ENCODE measurements around the gene ANKRD17.

Gene ANKRD17

GRCh38 chr4:73258436-73258685 lies 237 bp downstream of the ANKRD17 start:
- H3K27ac ChIP-seq (ENCODE audit: extremely low read depth, low read depth, low read length) = peak overlapping the region; percentile 87
- CTCF ChIA-PET = interaction anchor here (0.6 to 0.7 kb wide), 2 partner anchors 37 to 54 kb away, joined by 3 read pairs; no protein-coding TSS in a partner anchor

DNA sequence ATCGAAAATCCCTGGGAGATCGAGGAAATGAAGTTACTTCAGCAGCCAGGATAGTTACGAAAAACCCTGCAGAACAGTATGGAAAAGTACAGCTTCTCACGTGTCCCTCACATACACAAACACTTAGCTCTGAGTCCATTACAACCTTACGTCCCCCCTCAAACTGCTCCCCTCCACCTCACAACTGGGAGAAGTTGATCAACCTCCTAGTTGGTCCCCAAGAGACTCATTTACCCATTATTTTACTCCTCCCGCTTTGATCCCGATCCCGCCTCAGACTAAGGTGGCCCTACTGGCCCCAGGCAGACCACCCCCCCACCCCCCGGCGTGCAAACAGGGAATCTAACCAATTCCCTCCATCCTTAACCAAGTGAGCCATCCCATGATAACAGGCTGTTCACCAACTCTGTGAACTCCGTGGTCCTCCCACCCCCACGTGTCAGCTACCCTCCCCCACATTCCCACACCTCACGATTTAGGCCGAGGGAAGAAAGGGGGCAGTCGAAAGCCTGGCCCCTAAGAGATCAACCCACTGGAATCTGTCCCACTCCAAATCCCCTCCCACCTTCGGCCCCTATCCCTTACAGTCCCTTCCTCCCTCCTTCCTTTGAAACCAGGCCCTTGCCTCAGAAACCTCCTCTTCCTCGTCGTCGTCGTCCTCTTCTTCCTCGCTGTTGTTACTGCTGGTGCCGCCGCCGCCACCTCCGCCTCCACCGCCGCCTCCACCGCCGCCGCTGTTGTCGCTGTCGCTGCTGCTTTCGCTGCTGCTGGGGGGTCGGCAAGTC lies 755 bp downstream of the ANKRD17 start:
- ChIA-PET CTCF (interaction anchor here (0.6 to 1.6 kb wide), 11 partner anchors 9 to 760 kb away, joined by 3 to 8 read pairs (median 4); no protein-coding TSS in a partner anchor), POLR2A (interaction anchor here (0.6 to 1.9 kb wide), 8 partner anchors 13 to 191 kb away, joined by 3 to 11 read pairs (median 4); partner anchors contain the start of gene COX18)
- H3K27ac ChIP-seq (ENCODE audit: extremely low read depth, low read depth, low read length) = peak overlapping the region; percentile 87
- H3K9me3 ChIP-seq (ENCODE audit: control insufficient read depth, insufficient read depth, low read depth, low read length) = no peaks in the 10 kb centered on the region
- no peaks in the 10 kb centered on the region for H3K4me1 ChIP-seq (ENCODE audit: control insufficient read depth, insufficient read depth, low read length)
- peak overlapping the region; percentile 90 for H3K4me3 ChIP-seq (ENCODE audit: low read depth, low read length)
- H3K36me3 ChIP-seq (ENCODE audit: control insufficient read depth in 2 of 2, insufficient read depth in 1 of 2, low read length in 2 of 2) = peaks cover 0 to 27% of the 10 kb centered on the region in 2 experiments; a peak in 1 of 3 replicates
- TF ChIP-seq ZBTB20 (tag by site-specific recombination; IDR thresholded peaks at IDR 0.05) = no peak
- TF ChIP-seq SP2 (tag by site-specific recombination; IDR thresholded peaks at IDR 0.05) = peak; percentile 75
- peak; percentile 57 for TF ChIP-seq PATZ1 (tag by site-specific recombination; IDR thresholded peaks at IDR 0.05)
- TF ChIP-seq, protein P1, sequence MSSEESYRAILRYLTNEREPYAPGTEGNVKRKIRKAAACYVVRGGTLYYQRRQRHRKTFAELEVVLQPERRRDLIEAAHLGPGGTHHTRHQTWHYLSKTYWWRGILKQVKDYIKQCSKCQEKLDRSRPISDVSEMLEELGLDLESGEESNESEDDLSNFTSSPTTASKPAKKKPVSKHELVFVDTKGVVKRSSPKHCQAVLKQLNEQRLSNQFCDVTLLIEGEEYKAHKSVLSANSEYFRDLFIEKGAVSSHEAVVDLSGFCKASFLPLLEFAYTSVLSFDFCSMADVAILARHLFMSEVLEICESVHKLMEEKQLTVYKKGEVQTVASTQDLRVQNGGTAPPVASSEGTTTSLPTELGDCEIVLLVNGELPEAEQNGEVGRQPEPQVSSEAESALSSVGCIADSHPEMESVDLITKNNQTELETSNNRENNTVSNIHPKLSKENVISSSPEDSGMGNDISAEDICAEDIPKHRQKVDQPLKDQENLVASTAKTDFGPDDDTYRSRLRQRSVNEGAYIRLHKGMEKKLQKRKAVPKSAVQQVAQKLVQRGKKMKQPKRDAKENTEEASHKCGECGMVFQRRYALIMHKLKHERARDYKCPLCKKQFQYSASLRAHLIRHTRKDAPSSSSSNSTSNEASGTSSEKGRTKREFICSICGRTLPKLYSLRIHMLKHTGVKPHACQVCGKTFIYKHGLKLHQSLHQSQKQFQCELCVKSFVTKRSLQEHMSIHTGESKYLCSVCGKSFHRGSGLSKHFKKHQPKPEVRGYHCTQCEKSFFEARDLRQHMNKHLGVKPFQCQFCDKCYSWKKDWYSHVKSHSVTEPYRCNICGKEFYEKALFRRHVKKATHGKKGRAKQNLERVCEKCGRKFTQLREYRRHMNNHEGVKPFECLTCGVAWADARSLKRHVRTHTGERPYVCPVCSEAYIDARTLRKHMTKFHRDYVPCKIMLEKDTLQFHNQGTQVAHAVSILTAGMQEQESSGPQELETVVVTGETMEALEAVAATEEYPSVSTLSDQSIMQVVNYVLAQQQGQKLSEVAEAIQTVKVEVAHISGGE (tag by site-specific recombination; conservative IDR thresholded peaks at IDR 0.05; ENCODE audit: low read depth) = peak; percentile 13
- TF ChIP-seq ZBTB48 (tag by site-specific recombination; IDR thresholded peaks at IDR 0.05) = peak; percentile 95
- TF ChIP-seq, protein P2, sequence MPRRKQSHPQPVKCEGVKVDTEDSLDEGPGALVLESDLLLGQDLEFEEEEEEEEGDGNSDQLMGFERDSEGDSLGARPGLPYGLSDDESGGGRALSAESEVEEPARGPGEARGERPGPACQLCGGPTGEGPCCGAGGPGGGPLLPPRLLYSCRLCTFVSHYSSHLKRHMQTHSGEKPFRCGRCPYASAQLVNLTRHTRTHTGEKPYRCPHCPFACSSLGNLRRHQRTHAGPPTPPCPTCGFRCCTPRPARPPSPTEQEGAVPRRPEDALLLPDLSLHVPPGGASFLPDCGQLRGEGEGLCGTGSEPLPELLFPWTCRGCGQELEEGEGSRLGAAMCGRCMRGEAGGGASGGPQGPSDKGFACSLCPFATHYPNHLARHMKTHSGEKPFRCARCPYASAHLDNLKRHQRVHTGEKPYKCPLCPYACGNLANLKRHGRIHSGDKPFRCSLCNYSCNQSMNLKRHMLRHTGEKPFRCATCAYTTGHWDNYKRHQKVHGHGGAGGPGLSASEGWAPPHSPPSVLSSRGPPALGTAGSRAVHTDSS (tag by site-specific recombination; IDR thresholded peaks at IDR 0.05) = peak; percentile 85
- no peak for TF ChIP-seq ZNF433 (tag by site-specific recombination; IDR thresholded peaks at IDR 0.05; ENCODE audit: low read depth)
- no peak for TF ChIP-seq ZNF501 (tag by site-specific recombination; IDR thresholded peaks at IDR 0.05)
- no peak for TF ChIP-seq ZNF670 (tag by site-specific recombination; IDR thresholded peaks at IDR 0.05; ENCODE audit: low read depth)
- TF ChIP-seq ZFHX2 (tag by site-specific recombination; conservative IDR thresholded peaks at IDR 0.05) = peak; percentile 89
- TF ChIP-seq ZNF600 (tag by site-specific recombination; IDR thresholded peaks at IDR 0.05) = 0 out of 2 replicates have a peak, but pooled peaks have one; percentile 13
- TF ChIP-seq ZBTB1 (tag by site-specific recombination; IDR thresholded peaks at IDR 0.05) = no peak
- TF ChIP-seq ZNF48 (tag by site-specific recombination; IDR thresholded peaks at IDR 0.05) = no peak
- 0 out of 2 replicates have a peak, but pooled peaks have one; percentile 43 for TF ChIP-seq ZBTB17 (tag by site-specific recombination; IDR thresholded peaks at IDR 0.05)
- TF ChIP-seq, protein P3, sequence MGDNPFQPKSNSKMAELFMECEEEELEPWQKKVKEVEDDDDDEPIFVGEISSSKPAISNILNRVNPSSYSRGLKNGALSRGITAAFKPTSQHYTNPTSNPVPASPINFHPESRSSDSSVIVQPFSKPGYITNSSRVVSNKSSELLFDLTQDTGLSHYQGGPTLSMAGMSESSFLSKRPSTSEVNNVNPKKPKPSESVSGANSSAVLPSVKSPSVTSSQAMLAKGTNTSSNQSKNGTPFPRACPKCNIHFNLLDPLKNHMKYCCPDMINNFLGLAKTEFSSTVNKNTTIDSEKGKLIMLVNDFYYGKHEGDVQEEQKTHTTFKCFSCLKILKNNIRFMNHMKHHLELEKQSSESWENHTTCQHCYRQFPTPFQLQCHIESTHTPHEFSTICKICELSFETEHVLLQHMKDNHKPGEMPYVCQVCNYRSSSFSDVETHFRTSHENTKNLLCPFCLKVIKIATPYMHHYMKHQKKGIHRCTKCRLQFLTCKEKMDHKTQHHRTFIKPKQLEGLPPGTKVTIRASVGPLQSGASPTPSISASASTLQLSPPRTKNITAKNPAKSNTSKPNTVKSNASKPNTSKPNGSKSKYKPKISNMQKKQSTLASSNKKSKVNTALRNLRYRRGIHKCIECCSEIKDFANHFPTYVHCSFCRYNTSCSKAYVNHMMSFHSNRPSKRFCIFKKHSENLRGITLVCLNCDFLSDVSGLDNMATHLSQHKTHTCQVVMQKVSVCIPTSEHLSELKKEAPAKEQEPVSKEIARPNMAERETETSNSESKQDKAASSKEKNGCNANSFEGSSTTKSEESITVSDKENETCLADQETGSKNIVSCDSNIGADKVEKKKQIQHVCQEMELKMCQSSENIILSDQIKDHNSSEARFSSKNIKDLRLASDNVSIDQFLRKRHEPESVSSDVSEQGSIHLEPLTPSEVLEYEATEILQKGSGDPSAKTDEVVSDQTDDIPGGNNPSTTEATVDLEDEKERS (tag by site-specific recombination; IDR thresholded peaks at IDR 0.05) = no peak
- TF ChIP-seq GLIS2 (tag by site-specific recombination; IDR thresholded peaks at IDR 0.05) = peak; percentile 46
- TF ChIP-seq ZNF423 (tag by site-specific recombination; IDR thresholded peaks at IDR 0.05) = no peak
- TF ChIP-seq ZNF677 (tag by site-specific recombination; IDR thresholded peaks at IDR 0.05) = no peak

More at GRCh38 chr4:73258436-73258685, 237 bp downstream of the ANKRD17 start:
- peak overlapping the region; percentile 90 for H3K4me3 ChIP-seq (ENCODE audit: low read depth, low read length)
- H3K36me3 ChIP-seq (ENCODE audit: control insufficient read depth in 2 of 2, insufficient read depth in 1 of 2, low read length in 2 of 2) = peaks cover 0 to 22% of the 10 kb centered on the region in 2 experiments; a peak in 1 of 3 replicates
- POLR2A ChIA-PET = interaction anchor here (0.6 to 1.9 kb wide), 8 partner anchors 13 to 191 kb away, joined by 3 to 11 read pairs (median 4); partner anchors contain the start of gene COX18
- H3K4me1 ChIP-seq (ENCODE audit: control insufficient read depth, insufficient read depth, low read length) = no peaks in the 10 kb centered on the region
- TF ChIP-seq, protein P2 (tag by site-specific recombination; IDR thresholded peaks at IDR 0.05) = peak; percentile 6; the same call in 1 of the 2 replicates
- TF ChIP-seq ZNF544 (tag by site-specific recombination; IDR thresholded peaks at IDR 0.05) = no peak
- 0 out of 2 replicates have a peak, but pooled peaks have one; percentile 39 for TF ChIP-seq ZNF561 (tag by site-specific recombination; IDR thresholded peaks at IDR 0.05; ENCODE audit: borderline replicate concordance)
- TF ChIP-seq ZSCAN30 (tag by site-specific recombination; IDR thresholded peaks at IDR 0.05) = peak; percentile 27; the same call in 1 of the 2 replicates
- peak; percentile 48; the same call in 1 of the 2 replicates for TF ChIP-seq ZFHX2 (tag by site-specific recombination; conservative IDR thresholded peaks at IDR 0.05)
- H3K9me3 ChIP-seq (ENCODE audit: control insufficient read depth, insufficient read depth, low read depth, low read length) = no peaks in the 10 kb centered on the region
